ENCODE results near the gene PRKX.
"Not testable (repeated sequence)": the region's sequence is repeated elsewhere in the genome, so short reads cannot be mapped to it uniquely, and the experiment has no call there.

The PRKX gene

DNA sequence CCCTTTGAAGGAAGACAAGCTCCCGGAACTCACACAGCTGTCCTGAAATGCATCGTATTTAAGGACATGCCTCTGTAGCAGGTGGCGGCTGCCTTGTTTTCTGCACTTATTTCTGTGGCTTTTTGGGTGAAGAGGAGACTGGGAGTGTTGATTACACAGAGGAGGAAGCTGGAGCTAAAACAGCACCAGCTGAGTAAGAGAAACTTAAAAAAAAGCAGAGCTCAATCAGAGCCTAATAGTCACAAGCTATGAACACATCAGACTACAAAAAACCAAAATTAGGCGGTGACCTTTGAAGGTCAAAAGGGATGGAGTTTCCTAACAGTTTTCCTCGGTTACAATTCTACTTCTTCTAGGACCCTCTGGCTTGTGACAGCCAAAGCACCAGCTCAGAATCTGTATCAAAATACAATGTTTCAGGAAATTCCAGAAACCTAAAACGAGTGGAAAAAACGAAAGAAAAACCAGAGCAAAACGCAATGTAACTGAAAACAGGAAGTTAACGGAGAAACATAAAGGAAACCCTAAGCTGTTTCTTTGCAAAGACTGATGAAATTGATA, 13.5 kb downstream of the PRKX start:
- no peak; the same call in 1 of the 2 replicates for TF ChIP-seq POLR2A (IDR thresholded peaks at IDR 0.05; ENCODE audit: low read depth, low read length)
- TF ChIP-seq TAF1 (IDR thresholded peaks at IDR 0.05; ENCODE audit: borderline replicate concordance, low read depth, low read length), result no peak
- TF ChIP-seq POLR2AphosphoS5 (IDR thresholded peaks at IDR 0.05; ENCODE audit: low read depth, low read length), result no peak
- no peak for DNase-seq (ENCODE audit: insufficient read length)
- FAIRE-seq, result peak; percentile 85

DNA sequence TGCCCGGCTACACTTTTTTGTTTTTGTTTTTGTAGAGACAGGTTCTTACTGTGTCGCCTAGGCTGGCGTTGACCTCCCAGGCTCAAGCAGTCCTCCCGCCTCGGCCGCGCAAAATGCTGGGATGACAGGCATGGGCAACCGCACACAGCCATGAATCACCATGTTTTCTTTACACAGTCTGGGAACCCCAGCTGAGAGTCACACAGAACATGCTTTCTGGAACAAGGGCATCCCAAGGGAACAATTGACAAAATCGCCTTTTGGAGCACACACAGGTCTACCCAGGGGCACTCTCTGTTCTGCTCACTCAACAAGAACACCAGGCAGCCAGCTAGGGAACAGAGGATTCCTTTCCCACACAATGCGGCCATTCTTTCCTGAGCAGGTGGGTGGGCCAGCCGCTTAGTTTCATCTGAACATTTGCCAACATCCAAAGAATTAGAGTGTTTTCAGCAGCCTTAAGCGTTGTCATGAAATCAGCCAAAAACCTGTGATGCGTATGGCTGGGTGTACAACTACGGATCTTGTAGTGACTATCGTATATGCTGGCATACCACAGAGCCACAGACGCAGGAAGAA, 15.7 kb downstream of the PRKX start:
- DNase-seq (ENCODE audit: insufficient read length), result no peak
- FAIRE-seq, result no peak
- TF ChIP-seq POLR2A (IDR thresholded peaks at IDR 0.05; ENCODE audit: low read depth, low read length), result no peak
- TF ChIP-seq POLR2AphosphoS5 (IDR thresholded peaks at IDR 0.05; ENCODE audit: low read depth, low read length), result no peak
- no peak for TF ChIP-seq TAF1 (IDR thresholded peaks at IDR 0.05; ENCODE audit: borderline replicate concordance, low read depth, low read length)

DNA sequence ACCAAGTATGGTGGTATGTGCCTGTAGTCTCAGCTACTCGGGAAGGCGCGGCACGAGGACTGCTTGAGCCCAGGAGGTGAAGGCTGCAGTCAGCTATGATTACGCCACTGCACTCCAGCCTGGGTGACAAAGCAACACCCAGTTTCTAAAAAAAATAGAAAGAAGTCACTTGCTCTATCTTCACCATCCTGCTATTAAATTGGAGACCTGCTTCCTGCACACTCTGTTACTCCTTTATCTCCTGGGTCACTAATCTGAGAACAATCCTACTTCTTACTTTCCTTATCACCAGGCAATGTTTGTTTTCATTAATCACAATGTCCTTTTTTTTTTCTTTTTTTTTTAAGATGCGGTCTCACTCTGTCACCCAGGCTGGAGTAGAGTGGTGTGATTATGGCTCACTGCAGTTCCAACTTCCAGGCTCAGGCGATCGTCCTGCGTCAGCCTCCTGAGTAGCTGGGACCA, 16.2 kb downstream of the PRKX start:
- DNase-seq (ENCODE audit: insufficient read length), result no peak
- TF ChIP-seq POLR2A (IDR thresholded peaks at IDR 0.05; ENCODE audit: low read depth, low read length), result no peak
- TF ChIP-seq POLR2AphosphoS5 (IDR thresholded peaks at IDR 0.05; ENCODE audit: low read depth, low read length), result no peak
- TF ChIP-seq TAF1 (IDR thresholded peaks at IDR 0.05; ENCODE audit: borderline replicate concordance, low read depth, low read length), result no peak
- FAIRE-seq, result no peak

DNA sequence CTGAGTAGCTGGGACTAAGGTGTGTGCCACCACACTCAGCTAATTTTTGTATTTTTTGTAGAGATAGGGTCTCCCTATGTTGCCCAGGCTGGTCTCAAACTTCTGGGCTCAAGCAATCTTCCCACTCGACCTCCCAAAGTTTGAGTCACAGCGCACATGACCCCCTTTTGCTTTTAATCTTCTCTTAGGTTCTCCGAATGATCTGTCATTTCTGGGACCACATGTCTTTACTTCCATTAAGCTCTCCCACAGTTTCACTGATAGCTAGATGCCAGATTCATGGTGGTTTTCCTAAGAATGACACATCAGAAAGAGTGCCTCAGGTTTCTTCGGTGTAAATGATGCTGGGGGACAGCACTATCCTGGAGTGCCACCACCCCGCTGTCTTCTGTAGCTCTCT, 17.9 kb downstream of the PRKX start:
- DNase-seq (ENCODE audit: insufficient read length) (no peak), FAIRE-seq (no peak)
- no peak for TF ChIP-seq POLR2A (IDR thresholded peaks at IDR 0.05; ENCODE audit: low read depth, low read length)
- no peak for TF ChIP-seq POLR2AphosphoS5 (IDR thresholded peaks at IDR 0.05; ENCODE audit: low read depth, low read length)
- no peak for TF ChIP-seq TAF1 (IDR thresholded peaks at IDR 0.05; ENCODE audit: borderline replicate concordance, low read depth, low read length)

DNA sequence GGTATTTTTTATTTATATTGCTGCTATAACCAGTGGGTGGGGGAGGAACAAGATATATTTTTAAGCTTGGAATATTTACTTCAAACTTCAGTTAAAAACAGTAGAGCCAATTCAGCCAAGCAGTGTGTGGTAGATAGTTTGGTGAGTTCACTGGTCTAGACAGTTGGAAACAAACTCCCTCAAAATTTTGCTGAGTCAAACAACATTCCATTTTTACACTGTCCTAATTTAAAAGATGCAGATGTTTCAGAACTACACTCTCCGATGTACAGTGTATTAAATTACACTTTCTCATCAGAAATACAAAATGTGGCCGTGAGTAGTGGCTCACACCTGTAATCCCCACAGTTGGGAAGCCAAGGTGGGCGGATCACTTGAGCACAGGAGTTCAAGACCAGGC, 23.3 kb downstream of the PRKX start:
- no peak for DNase-seq (ENCODE audit: insufficient read length)
- FAIRE-seq, result no peak
- TF ChIP-seq POLR2AphosphoS5 (IDR thresholded peaks at IDR 0.05; ENCODE audit: low read depth, low read length), result no peak
- no peak for TF ChIP-seq TAF1 (IDR thresholded peaks at IDR 0.05; ENCODE audit: borderline replicate concordance, low read depth, low read length)
- TF ChIP-seq POLR2A (IDR thresholded peaks at IDR 0.05; ENCODE audit: low read depth, low read length), result no peak

DNA sequence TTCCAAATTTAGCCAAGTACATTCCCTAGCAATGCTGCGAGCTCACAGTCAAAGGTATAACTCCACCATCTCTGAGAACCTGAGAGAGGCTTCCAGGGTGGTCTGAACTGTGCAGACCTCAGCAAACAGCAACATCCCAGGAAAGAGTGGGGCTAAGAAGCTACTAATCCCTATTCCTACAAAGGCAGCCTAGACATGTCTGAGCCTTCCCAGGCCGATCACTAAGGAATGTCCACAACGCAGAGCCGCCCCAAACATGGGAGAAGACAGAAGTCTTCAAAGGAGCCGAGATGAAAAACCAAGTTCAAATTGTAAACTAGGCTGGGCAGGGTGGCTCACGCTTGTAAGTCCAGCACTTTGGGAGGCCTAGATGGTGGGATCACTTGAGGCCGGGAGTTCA, 30.2 kb downstream of the PRKX start:
- not testable (repeated sequence) for FAIRE-seq; DNase-seq (ENCODE audit: insufficient read length)

DNA sequence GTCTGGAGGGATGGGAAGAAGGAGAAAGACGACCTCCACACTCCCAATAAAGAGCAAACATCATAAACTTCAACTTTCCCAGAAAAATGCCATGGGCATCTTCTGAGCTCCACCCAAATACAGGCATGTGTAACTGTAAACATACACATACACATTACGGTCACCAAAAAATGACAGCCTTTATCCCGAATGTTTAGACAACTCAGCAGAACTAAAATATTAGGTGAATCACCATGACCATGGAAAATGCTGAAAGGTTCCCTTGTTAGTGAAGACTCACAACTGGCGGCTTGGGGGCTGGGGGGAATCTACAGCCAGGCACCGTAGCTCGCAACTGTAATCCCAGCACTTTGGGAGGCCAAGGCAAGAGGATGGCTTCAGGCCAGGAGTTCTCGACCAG, 33.0 kb downstream of the PRKX start:
- FAIRE-seq (no peak), DNase-seq (ENCODE audit: insufficient read length) (no peak)
- TF ChIP-seq POLR2A (IDR thresholded peaks at IDR 0.05; ENCODE audit: low read depth, low read length), result no peak
- no peak for TF ChIP-seq POLR2AphosphoS5 (IDR thresholded peaks at IDR 0.05; ENCODE audit: low read depth, low read length)
- TF ChIP-seq TAF1 (IDR thresholded peaks at IDR 0.05; ENCODE audit: borderline replicate concordance, low read depth, low read length), result no peak

DNA sequence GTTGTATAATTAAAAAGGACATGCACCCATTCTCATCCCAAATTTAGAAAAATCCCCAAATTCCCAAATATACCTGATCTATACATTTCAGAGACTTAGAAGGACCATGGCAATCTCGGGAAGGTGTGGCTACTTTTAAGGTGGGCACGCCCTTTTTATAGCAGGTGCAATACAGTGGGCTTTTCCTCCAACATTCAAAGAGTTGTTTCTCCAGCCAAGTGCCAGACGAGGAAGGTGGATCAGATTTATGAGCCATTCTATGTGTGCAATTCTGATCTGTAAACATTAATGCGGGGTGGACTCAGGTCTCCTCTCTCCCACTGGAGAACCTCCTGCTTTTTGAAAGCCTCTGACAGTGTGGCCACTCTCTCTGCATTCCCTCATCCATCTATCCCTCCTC, 33.8 kb downstream of the PRKX start:
- FAIRE-seq (no peak), DNase-seq (ENCODE audit: insufficient read length) (no peak)
- no peak for TF ChIP-seq POLR2A (IDR thresholded peaks at IDR 0.05; ENCODE audit: low read depth, low read length)
- TF ChIP-seq TAF1 (IDR thresholded peaks at IDR 0.05; ENCODE audit: borderline replicate concordance, low read depth, low read length), result no peak
- TF ChIP-seq POLR2AphosphoS5 (IDR thresholded peaks at IDR 0.05; ENCODE audit: low read depth, low read length), result no peak

DNA sequence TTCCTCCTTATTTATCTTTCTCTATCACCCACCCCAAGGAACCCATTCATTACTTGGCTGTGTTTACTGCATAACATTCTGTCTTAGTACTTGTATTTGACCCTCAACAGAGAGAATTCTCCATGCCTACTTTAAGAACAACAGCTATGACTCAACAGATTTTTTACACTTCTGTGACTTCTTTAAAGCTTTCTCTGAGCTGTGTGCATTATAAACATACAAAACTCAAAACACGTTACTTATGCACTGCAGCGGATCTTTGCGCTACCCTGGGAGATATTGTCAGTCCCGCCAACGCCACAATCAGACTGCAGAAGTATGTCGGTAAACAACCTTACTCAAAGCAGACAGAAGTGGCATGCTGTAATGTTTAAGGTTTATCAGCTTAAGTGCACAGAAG, 35.1 kb downstream of the PRKX start:
- FAIRE-seq, result no peak
- no peak for DNase-seq (ENCODE audit: insufficient read length)
- TF ChIP-seq TAF1 (IDR thresholded peaks at IDR 0.05; ENCODE audit: borderline replicate concordance, low read depth, low read length), result no peak
- no peak for TF ChIP-seq POLR2AphosphoS5 (IDR thresholded peaks at IDR 0.05; ENCODE audit: low read depth, low read length)
- no peak for TF ChIP-seq POLR2A (IDR thresholded peaks at IDR 0.05; ENCODE audit: low read depth, low read length)

DNA sequence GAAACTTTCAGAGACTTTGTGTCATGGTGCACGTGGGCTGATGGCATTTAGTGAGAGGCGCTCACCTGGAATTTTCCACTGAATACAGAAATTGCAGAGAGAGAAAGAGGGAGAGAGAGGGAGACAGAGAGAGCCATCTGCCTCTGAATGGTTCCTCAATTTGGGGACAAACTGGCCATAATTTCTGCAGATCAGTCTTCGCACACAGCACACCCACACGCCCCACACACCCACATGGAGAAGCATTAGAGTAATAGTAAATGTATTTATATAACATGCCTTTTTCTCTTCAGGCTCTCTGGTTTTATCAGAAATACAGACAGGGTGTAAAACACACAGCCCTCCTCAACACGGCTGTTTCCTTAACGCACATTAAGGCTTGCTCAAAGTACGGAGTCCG, 38.6 kb downstream of the PRKX start:
- FAIRE-seq (no peak), DNase-seq (ENCODE audit: insufficient read length) (no peak)
- TF ChIP-seq TAF1 (IDR thresholded peaks at IDR 0.05; ENCODE audit: borderline replicate concordance, low read depth, low read length) (no peak), POLR2AphosphoS5 (IDR thresholded peaks at IDR 0.05; ENCODE audit: low read depth, low read length) (no peak), POLR2A (IDR thresholded peaks at IDR 0.05; ENCODE audit: low read depth, low read length) (no peak)

DNA sequence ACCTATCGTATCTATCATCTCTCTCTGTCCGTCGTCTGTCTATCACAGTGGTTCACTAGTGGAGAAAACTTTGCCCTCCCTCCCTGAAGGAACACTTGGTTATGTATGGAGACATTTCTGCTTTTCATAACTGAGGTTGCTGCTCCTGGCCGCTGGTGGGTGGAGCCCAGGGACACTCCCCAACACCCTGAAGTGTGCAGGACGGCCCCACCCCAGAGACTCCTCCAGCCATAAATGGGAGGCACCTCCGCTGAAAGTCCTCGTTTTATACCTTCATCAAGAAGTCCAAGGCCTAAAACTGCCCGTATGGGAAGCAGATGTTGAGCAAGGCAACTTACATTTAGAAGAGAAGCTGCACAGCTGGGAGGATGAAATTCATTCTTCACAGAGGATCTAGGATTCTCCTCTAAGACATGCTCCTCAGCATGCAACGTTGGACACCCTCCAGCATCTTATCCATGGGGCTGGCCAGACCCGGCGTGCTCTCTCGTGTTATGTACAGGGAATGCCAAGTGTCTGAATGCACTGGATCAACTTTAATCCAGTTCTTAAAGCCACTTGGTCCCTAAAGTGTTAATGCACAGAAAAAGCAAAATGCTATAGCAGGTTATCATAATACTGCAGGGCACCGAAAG, 43.5 kb downstream of the PRKX start:
- FAIRE-seq (peak; percentile 46), DNase-seq (ENCODE audit: insufficient read length) (no peak)
- TF ChIP-seq TAF1 (IDR thresholded peaks at IDR 0.05; ENCODE audit: borderline replicate concordance, low read depth, low read length) (no peak), POLR2A (IDR thresholded peaks at IDR 0.05; ENCODE audit: low read depth, low read length) (no peak), POLR2AphosphoS5 (IDR thresholded peaks at IDR 0.05; ENCODE audit: low read depth, low read length) (no peak)

DNA sequence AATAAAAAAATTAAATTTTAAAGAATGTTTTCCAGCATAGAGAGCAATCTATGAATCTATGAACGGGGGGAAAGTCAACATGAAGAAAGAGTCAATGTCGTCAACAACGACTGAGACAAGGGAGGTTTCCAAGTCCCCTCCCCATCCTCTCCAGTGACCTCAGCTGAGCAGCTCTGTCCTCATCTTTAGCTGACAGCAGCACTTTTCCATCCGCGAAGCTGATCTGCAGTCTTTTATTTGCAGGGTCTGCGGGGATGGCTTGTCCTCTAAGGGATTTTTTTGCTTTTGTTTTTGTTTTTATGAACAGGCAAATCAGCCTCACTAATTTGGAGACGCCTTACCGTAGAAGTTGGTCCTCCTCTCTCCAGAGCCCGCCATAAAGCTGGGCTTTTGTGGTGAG, 46.5 kb downstream of the PRKX start:
- TF ChIP-seq POLR2A (IDR thresholded peaks at IDR 0.05; ENCODE audit: low read depth, low read length), result no peak
- no peak for TF ChIP-seq POLR2AphosphoS5 (IDR thresholded peaks at IDR 0.05; ENCODE audit: low read depth, low read length)
- TF ChIP-seq TAF1 (IDR thresholded peaks at IDR 0.05; ENCODE audit: borderline replicate concordance, low read depth, low read length), result no peak
- FAIRE-seq, result no peak
- DNase-seq (ENCODE audit: insufficient read length), result no peak

Measured in GM12892 (cell line).